Peyer's patch (tissue), 4 donors: ENCODE measurements around the gene CARF. TPM values are rescaled to one million over a fixed set of nuclear protein-coding genes. Genes with fewer than 3 reads are reported as not detected.
"Not testable (repeated sequence)": the region's sequence is repeated elsewhere in the genome, so short reads cannot be mapped to it uniquely, and the experiment has no call there.

Experiments
- DNase-seq, 3 donors: peaks; one replicate each; pipeline ENCODE4 v3.0.0-alpha.2; 2017 to 2019
- H3K27ac ChIP-seq, 4 donors: fragments of 200-600 bp; sonication (generic); one replicate each; pipeline ENCODE4 v1.5.1; 2016 to 2019
- H3K27me3 ChIP-seq, 2 donors: fragments of 200-600 bp; sonication (generic); one replicate each; pipeline ENCODE4 v1.5.1; 2019
- H3K36me3 ChIP-seq, 3 donors: fragments of 200-600 bp; sonication (generic); one replicate each; pipeline ENCODE4 v1.5.1; 2016 to 2019
- H3K4me1 ChIP-seq, 4 donors: fragments of 200-600 bp; sonication (generic); one replicate each; pipeline ENCODE4 v1.5.1; 2016 to 2019
- H3K4me3 ChIP-seq, 4 donors: fragments of 200-600 bp; sonication (generic); 1 replicate in 3 of 4; 2 replicates in 1 of 4; pipeline ENCODE4 v1.5.1; 2016 to 2019; ENCODE audit warnings: mild to moderate bottlenecking in 1 of 4
- H3K9me3 ChIP-seq, 4 donors: fragments of 200-600 bp; sonication (generic); one replicate each; pipeline ENCODE4 v1.5.1; 2016 to 2019; ENCODE audit warnings: mild to moderate bottlenecking in 1 of 4
- CTCF ChIP-seq, 6 experiments: fragments of 450-650 bp in 4 of 6; fragments of 200-600 bp in 2 of 6; sonication (generic) in 1 of 6; IDR thresholded peaks; one replicate each; pipeline ENCODE4 v1.5.1; 2017 to 2019; ENCODE audit warnings: antibody characterized with exemption in 6 of 6, mild to moderate bottlenecking in 3 of 6, moderate library complexity in 1 of 6
- POLR2A ChIP-seq, 2 donors: fragments of 450-650 bp; IDR thresholded peaks; one replicate each; pipeline ENCODE4 v1.5.1; 2017; ENCODE audit warnings: antibody characterized with exemption in 2 of 2, mild to moderate bottlenecking in 2 of 2, moderate library complexity in 2 of 2
- total RNA-seq, 4 donors: library from RNA; depleted of rRNA; stranded (reverse); fragments of >200 nt; gene quantifications; one replicate each; pipeline ENCODE4 v1.1.0, GENCODE V29; 2016

The CARF gene
- total RNA-seq, 4 donors from 2014 or later: 8.2 to 32.2 (median 13.2) TPM

GRCh38 chr2:202976809-202977208 lies 64.7 kb downstream of the CARF start:
- no peaks in the 10 kb centered on the region for H3K27me3 ChIP-seq

GRCh38 chr2:202982779-202983491 lies 70.9 kb downstream of the CARF start:
- Histone ChIP-seq H3K27ac (no peak overlapping the region), H3K36me3 (no peaks in the 10 kb centered on the region), H3K4me1 (no peaks in the 10 kb centered on the region), H3K4me3 (no peak overlapping the region), H3K9me3 (no peaks in the 10 kb centered on the region), H3K27me3 (no peaks in the 10 kb centered on the region)
- no peak for TF ChIP-seq POLR2A (IDR thresholded peaks at IDR 0.05)
- no peak for DNase-seq

More at GRCh38 chr2:202976809-202977208, 64.7 kb downstream of the CARF start:
- Histone ChIP-seq H3K4me3 (no peak overlapping the region), H3K4me1 (no peaks in the 10 kb centered on the region), H3K9me3 (no peaks in the 10 kb centered on the region), H3K36me3 (peaks cover 0 to under 1% (median 0%) of the 10 kb centered on the region in 3 donors), H3K27ac (no peak overlapping the region)
- DNase-seq: no peak
- TF ChIP-seq CTCF (IDR thresholded peaks at IDR 0.05) (no peak), POLR2A (IDR thresholded peaks at IDR 0.05) (no peak)

GRCh38 chr2:202989749-202990148 lies 77.7 kb downstream of the CARF start:
- H3K27me3 ChIP-seq: no peaks in the 10 kb centered on the region
- no peak overlapping the region for H3K4me3 ChIP-seq
- H3K27ac ChIP-seq: no peak overlapping the region
- no peaks in the 10 kb centered on the region for H3K36me3 ChIP-seq
- no peak for TF ChIP-seq CTCF (IDR thresholded peaks at IDR 0.05)
- no peak for TF ChIP-seq POLR2A (IDR thresholded peaks at IDR 0.05)
- DNase-seq: no peak
- H3K9me3 ChIP-seq: no peaks in the 10 kb centered on the region
- no peaks in the 10 kb centered on the region for H3K4me1 ChIP-seq

- Histone ChIP-seq H3K36me3 (no peaks in the 10 kb centered on the region), H3K4me3 (no peak overlapping the region), H3K4me1 (no peaks in the 10 kb centered on the region), H3K27ac (no peak overlapping the region), H3K9me3 (no peaks in the 10 kb centered on the region), H3K27me3 (no peaks in the 10 kb centered on the region)
- no peak for DNase-seq
- TF ChIP-seq CTCF (IDR thresholded peaks at IDR 0.05) (no peak), POLR2A (IDR thresholded peaks at IDR 0.05) (no peak)
Measured at GRCh38 chr2:202990501-202990900, 78.4 kb downstream of the CARF start.

- H3K27ac ChIP-seq, H3K27me3 ChIP-seq, DNase-seq, H3K4me3 ChIP-seq, H3K4me1 ChIP-seq, H3K9me3 ChIP-seq, H3K36me3 ChIP-seq: not testable (repeated sequence)
Measured at GRCh38 chr2:202997113-202997512, 85.0 kb downstream of the CARF start.

- H3K36me3 ChIP-seq: no peaks in the 10 kb centered on the region
- H3K9me3 ChIP-seq: no peaks in the 10 kb centered on the region
- DNase-seq: no peak
- H3K27ac ChIP-seq: no peak overlapping the region
- no peak overlapping the region for H3K4me3 ChIP-seq
- H3K27me3 ChIP-seq: no peaks in the 10 kb centered on the region
- H3K4me1 ChIP-seq: no peaks in the 10 kb centered on the region
- no peak for TF ChIP-seq CTCF (IDR thresholded peaks at IDR 0.05)
- TF ChIP-seq POLR2A (IDR thresholded peaks at IDR 0.05): no peak
Measured at GRCh38 chr2:203002054-203002821, 90.2 kb downstream of the CARF start.
